ENCODE data around the gene ERVH48-1. TPM values are rescaled to one million over a fixed set of nuclear protein-coding genes. Genes with fewer than 3 reads are reported as not detected.
"Not testable (repeated sequence)": the region's sequence is repeated elsewhere in the genome, so short reads cannot be mapped to it uniquely, and the experiment has no call there.

The ERVH48-1 gene
- total RNA-seq, 1 donor from 2014 or later, result not detected

DNA sequence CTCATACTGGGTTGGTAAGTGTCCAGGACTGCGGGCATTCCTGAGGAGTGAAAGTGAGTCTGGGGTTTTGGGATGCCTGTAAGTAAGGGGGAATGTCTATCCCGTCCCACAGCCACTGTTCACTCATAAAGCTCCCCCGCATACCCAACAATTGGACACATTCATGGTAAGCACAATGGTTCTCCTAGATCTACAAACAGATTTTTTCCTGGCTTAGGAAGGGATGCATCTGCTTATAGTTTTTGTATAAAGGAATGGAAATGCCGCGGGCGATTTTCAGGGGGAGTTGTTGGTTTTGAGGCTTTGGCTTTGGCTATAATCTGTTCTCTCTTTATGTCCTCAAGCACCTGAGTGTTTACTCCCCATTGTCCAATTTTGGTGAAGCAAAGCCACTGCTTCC, 7.1 kb downstream of the ERVH48-1 start:
- no peak for TF ChIP-seq EZH2 (IDR thresholded peaks at IDR 0.05)
- no peak for TF ChIP-seq EZH2phosphoT487 (IDR thresholded peaks at IDR 0.05)
- TF ChIP-seq, protein P1, sequence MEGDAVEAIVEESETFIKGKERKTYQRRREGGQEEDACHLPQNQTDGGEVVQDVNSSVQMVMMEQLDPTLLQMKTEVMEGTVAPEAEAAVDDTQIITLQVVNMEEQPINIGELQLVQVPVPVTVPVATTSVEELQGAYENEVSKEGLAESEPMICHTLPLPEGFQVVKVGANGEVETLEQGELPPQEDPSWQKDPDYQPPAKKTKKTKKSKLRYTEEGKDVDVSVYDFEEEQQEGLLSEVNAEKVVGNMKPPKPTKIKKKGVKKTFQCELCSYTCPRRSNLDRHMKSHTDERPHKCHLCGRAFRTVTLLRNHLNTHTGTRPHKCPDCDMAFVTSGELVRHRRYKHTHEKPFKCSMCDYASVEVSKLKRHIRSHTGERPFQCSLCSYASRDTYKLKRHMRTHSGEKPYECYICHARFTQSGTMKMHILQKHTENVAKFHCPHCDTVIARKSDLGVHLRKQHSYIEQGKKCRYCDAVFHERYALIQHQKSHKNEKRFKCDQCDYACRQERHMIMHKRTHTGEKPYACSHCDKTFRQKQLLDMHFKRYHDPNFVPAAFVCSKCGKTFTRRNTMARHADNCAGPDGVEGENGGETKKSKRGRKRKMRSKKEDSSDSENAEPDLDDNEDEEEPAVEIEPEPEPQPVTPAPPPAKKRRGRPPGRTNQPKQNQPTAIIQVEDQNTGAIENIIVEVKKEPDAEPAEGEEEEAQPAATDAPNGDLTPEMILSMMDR (IDR thresholded peaks at IDR 0.05), result no peak
- Histone ChIP-seq H3K27me3 (no peaks in the 10 kb centered on the region), H3K4me3 (no peak overlapping the region), H3K9me3 (ENCODE audit: low read depth) (no peaks in the 10 kb centered on the region), H3K27ac (no peak overlapping the region), H2AFZ (replicated peaks) (no peak overlapping the region), H3F3A (ENCODE audit: low read depth) (peaks cover 4% of the 10 kb centered on the region), H3K36me3 (no peaks in the 10 kb centered on the region), H3K4me1 (no peaks in the 10 kb centered on the region), H3K9ac (no peak overlapping the region), H3K4me2 (no peak overlapping the region), H3K79me2 (ENCODE audit: low read depth) (no peaks in the 10 kb centered on the region), H4K20me1 (ENCODE audit: low read depth) (no peaks in the 10 kb centered on the region)
- DNase-seq (ENCODE audit: low spot score), result no peak
- H3K4me1 Mint-ChIP-seq, result peaks cover 1% of the 10 kb centered on the region
- H3K9me3 Mint-ChIP-seq, result no peaks in the 10 kb centered on the region
- H3K27me3 Mint-ChIP-seq (ENCODE audit: insufficient read depth, low read depth), result peaks cover 7% of the 10 kb centered on the region
- H3K27ac Mint-ChIP-seq, result no peak overlapping the region
- H3K36me3 Mint-ChIP-seq, result peaks cover 6% of the 10 kb centered on the region
- H3K4me3 Mint-ChIP-seq, result no peak overlapping the region

DNA sequence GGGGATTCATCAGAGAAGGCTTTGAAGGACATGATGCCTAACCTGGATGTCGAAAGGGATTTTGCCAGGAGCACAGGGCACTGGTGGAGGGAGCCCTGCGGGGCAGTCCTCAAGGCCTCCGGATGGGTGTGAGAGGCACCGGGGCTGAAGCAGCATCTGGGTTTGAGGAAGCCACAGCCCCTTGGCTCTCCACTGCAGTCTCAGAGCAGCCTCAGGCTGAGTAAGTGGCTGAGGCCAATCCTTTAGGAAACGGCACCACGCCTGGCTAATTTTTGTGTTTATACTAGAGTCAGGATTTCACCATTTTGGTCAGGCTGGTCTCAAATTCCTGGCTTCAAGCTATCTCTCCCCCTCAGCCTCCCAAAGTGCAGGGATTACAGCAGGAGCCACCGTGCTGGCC, 12.0 kb downstream of the ERVH48-1 start:
- H3K27ac Mint-ChIP-seq, result peak overlapping the region; percentile 94
- H3K4me1 ChIP-seq, result no peaks in the 10 kb centered on the region
- no peak overlapping the region for H3K4me2 ChIP-seq
- no peaks in the 10 kb centered on the region for H3K4me1 Mint-ChIP-seq
- no peak for TF ChIP-seq EZH2 (IDR thresholded peaks at IDR 0.05)
- TF ChIP-seq, protein P1 (IDR thresholded peaks at IDR 0.05), result no peak
- no peak for TF ChIP-seq EZH2phosphoT487 (IDR thresholded peaks at IDR 0.05)
- no peak overlapping the region for H3K27ac ChIP-seq
- peaks cover 6% of the 10 kb centered on the region for H3K27me3 Mint-ChIP-seq (ENCODE audit: insufficient read depth, low read depth)
- no peaks in the 10 kb centered on the region for H3K79me2 ChIP-seq (ENCODE audit: low read depth)
- DNase-seq (ENCODE audit: low spot score), result no peak
- H3K9ac ChIP-seq, result no peak overlapping the region
- no peaks in the 10 kb centered on the region for H3K9me3 ChIP-seq (ENCODE audit: low read depth)
- H3K4me3 Mint-ChIP-seq, result no peak overlapping the region
- H3K9me3 Mint-ChIP-seq, result no peaks in the 10 kb centered on the region
- H4K20me1 ChIP-seq (ENCODE audit: low read depth), result no peaks in the 10 kb centered on the region
- H3K27me3 ChIP-seq, result no peaks in the 10 kb centered on the region
- peaks cover 4% of the 10 kb centered on the region for H3F3A ChIP-seq (ENCODE audit: low read depth)
- no peaks in the 10 kb centered on the region for H3K36me3 ChIP-seq
- no peak overlapping the region for H2AFZ ChIP-seq (replicated peaks)
- peaks cover 20% of the 10 kb centered on the region for H3K36me3 Mint-ChIP-seq
- H3K4me3 ChIP-seq, result no peak overlapping the region

DNA sequence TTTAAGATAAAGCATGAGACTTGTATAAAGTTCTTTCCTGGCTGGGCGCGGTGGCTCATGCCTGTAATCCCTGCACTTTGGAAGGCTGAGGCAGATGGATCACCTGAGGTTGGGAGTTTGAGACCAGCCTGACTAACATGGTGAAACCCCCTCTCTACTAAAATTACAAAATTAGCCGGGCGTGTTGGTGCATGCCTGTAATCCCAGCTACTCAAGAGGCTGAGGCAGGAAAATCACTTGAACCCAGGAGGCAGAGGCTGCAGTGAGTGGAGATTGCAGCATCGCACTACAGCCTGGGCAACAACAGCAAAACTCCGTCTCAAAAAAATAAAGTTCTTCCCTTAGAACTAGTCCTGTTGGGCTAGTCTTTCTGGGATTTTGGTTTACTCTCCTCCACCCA, 13.5 kb downstream of the ERVH48-1 start:
- H3K36me3 ChIP-seq; H3K79me2 ChIP-seq (ENCODE audit: low read depth); H3K27ac ChIP-seq; H3K4me2 ChIP-seq; H3K27me3 ChIP-seq; H3K9me3 ChIP-seq (ENCODE audit: low read depth); H3K9ac ChIP-seq; H3K4me1 Mint-ChIP-seq; H3K4me3 ChIP-seq; H3K4me1 ChIP-seq; H3K27ac Mint-ChIP-seq; H3K4me3 Mint-ChIP-seq; DNase-seq (ENCODE audit: low spot score); H3K27me3 Mint-ChIP-seq (ENCODE audit: insufficient read depth, low read depth); H4K20me1 ChIP-seq (ENCODE audit: low read depth); H3F3A ChIP-seq (ENCODE audit: low read depth); H3K9me3 Mint-ChIP-seq; H2AFZ ChIP-seq (replicated peaks): not testable (repeated sequence)
- peaks cover 25% of the 10 kb centered on the region for H3K36me3 Mint-ChIP-seq

DNA sequence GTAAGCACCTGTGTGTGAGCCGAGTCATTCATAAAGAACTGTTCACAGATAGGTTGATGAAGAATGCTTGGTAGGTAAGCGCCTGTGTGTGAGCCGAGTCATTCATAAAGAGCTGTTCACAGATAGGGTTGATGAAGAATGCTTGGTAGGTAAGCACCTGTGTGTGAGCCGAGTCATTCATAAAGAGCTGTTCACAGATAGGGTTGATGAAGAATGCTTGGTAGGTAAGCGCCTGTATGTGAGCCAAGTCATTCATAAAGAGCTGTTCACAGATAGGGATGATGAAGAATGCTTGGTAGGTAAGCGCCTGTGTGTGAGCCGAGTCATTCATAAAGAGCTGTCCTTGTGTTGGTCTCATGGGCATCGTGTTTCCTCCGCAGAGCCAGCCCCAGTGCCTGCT, 16.9 kb downstream of the ERVH48-1 start:
- not testable (repeated sequence) for H3K4me3 ChIP-seq

More for the DNA sequence above, 16.9 kb downstream of the ERVH48-1 start:
- H2AFZ ChIP-seq (replicated peaks); H3K36me3 ChIP-seq; H3K9me3 ChIP-seq (ENCODE audit: low read depth); H3K27me3 ChIP-seq; H3K4me1 ChIP-seq; DNase-seq (ENCODE audit: low spot score); H3F3A ChIP-seq (ENCODE audit: low read depth); H3K27ac Mint-ChIP-seq; H3K27ac ChIP-seq; H3K79me2 ChIP-seq (ENCODE audit: low read depth); H3K4me2 ChIP-seq; H3K9ac ChIP-seq; H3K4me1 Mint-ChIP-seq; H3K27me3 Mint-ChIP-seq (ENCODE audit: insufficient read depth, low read depth); H3K4me3 Mint-ChIP-seq; H4K20me1 ChIP-seq (ENCODE audit: low read depth): not testable (repeated sequence)
- H3K36me3 Mint-ChIP-seq, result peaks cover 43% of the 10 kb centered on the region
- H3K9me3 Mint-ChIP-seq, result peaks cover 12% of the 10 kb centered on the region

Data from neural progenitor cell (in vitro differentiated cells).